ENCODE results near the gene PPRC1.

The PPRC1 gene

DNA sequence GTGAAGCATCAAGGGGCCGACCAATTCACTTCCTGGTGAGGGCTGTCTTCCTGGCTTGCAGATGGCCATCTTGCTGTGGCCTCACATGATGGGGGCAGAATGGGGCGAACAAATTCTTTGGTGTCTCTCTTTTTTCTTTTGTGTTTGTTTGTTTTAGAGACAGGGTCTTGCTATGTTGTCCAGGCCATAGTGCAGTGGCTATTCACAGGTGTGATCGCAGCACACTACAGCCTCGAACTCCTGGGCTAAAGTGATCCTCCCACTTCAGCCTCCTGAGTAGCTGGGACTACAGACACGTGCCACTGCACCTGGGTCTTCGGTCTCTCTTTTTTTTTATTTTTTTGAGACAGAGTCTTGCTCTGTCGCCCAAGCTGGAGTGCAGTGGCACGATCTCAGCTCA lies 39.4 kb downstream of the PPRC1 start:
- H3K27ac ChIP-seq (ENCODE audit: low read length), result no peak overlapping the region
- peaks cover 8% of the 10 kb centered on the region for H3K4me1 ChIP-seq (ENCODE audit: low read length)
- no peaks in the 10 kb centered on the region for H3K27me3 ChIP-seq (replicated peaks; ENCODE audit: insufficient read depth, low read length)

DNA sequence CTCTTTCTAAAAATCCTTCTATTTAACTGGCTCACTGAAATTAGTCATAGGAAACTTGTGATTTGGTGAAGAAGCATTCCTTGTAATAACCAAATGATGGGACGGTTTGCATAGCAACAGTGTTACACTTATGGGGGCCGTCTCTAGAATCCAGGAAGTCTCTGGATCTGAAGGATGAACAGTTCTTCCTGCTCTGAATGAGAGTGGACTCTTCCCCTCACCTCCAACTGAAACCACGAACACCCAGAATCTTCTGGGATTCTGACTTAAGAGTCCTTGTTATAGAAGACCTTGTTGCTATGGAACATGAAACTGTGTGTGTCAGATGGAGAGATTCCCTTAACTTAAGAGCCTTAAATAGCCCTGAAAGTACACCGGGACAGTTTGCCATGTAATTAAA lies 42.6 kb downstream of the PPRC1 start:
- DNase-seq, result no peak
- Histone ChIP-seq H3K4me1 (ENCODE audit: low read length) (no peaks in the 10 kb centered on the region), H3K27ac (ENCODE audit: low read length) (no peak overlapping the region), H3K4me3 (ENCODE audit: low read length) (no peak overlapping the region), H3F3A (ENCODE audit: insufficient read depth, low read length) (no peaks in the 10 kb centered on the region), H4K20me1 (ENCODE audit: insufficient read depth, low read length) (no peaks in the 10 kb centered on the region), H3K4me2 (ENCODE audit: low read depth, low read length) (no peak overlapping the region), H2AFZ (ENCODE audit: low read length) (no peak overlapping the region), H3K9me2 (replicated peaks; ENCODE audit: insufficient read depth, low read length) (no peaks in the 10 kb centered on the region), H3K36me3 (replicated peaks; ENCODE audit: insufficient read depth, low read length) (no peaks in the 10 kb centered on the region), H3K79me2 (ENCODE audit: low read length) (no peaks in the 10 kb centered on the region), H3K27me3 (replicated peaks; ENCODE audit: insufficient read depth, low read length) (no peaks in the 10 kb centered on the region), H3K9ac (ENCODE audit: low read length) (no peak overlapping the region), H3K9me3 (replicated peaks; ENCODE audit: insufficient read depth, low read length) (no peaks in the 10 kb centered on the region)
- TF ChIP-seq, protein P1, sequence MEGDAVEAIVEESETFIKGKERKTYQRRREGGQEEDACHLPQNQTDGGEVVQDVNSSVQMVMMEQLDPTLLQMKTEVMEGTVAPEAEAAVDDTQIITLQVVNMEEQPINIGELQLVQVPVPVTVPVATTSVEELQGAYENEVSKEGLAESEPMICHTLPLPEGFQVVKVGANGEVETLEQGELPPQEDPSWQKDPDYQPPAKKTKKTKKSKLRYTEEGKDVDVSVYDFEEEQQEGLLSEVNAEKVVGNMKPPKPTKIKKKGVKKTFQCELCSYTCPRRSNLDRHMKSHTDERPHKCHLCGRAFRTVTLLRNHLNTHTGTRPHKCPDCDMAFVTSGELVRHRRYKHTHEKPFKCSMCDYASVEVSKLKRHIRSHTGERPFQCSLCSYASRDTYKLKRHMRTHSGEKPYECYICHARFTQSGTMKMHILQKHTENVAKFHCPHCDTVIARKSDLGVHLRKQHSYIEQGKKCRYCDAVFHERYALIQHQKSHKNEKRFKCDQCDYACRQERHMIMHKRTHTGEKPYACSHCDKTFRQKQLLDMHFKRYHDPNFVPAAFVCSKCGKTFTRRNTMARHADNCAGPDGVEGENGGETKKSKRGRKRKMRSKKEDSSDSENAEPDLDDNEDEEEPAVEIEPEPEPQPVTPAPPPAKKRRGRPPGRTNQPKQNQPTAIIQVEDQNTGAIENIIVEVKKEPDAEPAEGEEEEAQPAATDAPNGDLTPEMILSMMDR (IDR thresholded peaks at IDR 0.05; ENCODE audit: low read length), result no peak
- TF ChIP-seq EZH2phosphoT487 (IDR thresholded peaks at IDR 0.05; ENCODE audit: low read length) (no peak), EZH2 (optimal IDR thresholded peaks at IDR 0.05; ENCODE audit: low read depth, low read length) (no peak)

More for the DNA sequence above, 39.4 kb downstream of the PPRC1 start:
- Histone ChIP-seq H3K4me3 (ENCODE audit: low read length) (no peak overlapping the region), H3K79me2 (ENCODE audit: low read length) (no peaks in the 10 kb centered on the region), H3K4me2 (ENCODE audit: low read depth, low read length) (no peak overlapping the region), H3K9ac (ENCODE audit: low read length) (no peak overlapping the region), H3F3A (ENCODE audit: insufficient read depth, low read length) (peaks cover 21% of the 10 kb centered on the region), H2AFZ (ENCODE audit: low read length) (no peak overlapping the region), H3K9me2 (replicated peaks; ENCODE audit: insufficient read depth, low read length) (no peaks in the 10 kb centered on the region), H3K36me3 (replicated peaks; ENCODE audit: insufficient read depth, low read length) (no peaks in the 10 kb centered on the region), H3K9me3 (replicated peaks; ENCODE audit: insufficient read depth, low read length) (no peaks in the 10 kb centered on the region), H4K20me1 (ENCODE audit: insufficient read depth, low read length) (no peaks in the 10 kb centered on the region)
- DNase-seq, result no peak
- TF ChIP-seq, protein P1 (IDR thresholded peaks at IDR 0.05; ENCODE audit: low read length), result no peak
- no peak for TF ChIP-seq EZH2 (optimal IDR thresholded peaks at IDR 0.05; ENCODE audit: low read depth, low read length)
- no peak for TF ChIP-seq EZH2phosphoT487 (IDR thresholded peaks at IDR 0.05; ENCODE audit: low read length)

DNA sequence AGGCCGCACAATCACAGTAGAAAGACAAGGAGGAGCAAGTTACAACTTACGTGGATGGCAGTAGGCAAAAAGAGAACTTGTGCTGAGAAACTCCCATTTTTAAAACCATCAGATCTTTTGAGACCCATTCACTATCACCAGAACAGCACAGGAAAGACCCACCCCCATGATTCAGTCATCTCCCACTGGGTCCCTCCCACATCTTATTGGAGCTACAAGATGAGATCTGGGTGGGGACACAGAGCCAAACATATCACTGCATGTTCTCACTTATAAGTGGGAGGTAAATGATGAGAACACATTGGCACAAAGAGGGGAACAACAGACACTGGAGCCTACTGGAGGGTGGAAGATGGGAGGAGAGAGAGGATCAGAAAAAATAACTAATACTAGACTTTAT lies 51.8 kb downstream of the PPRC1 start:
- no peaks in the 10 kb centered on the region for H4K20me1 ChIP-seq (ENCODE audit: insufficient read depth, low read length)
- no peak overlapping the region for H2AFZ ChIP-seq (ENCODE audit: low read length)
- peaks cover 17% of the 10 kb centered on the region for H3F3A ChIP-seq (ENCODE audit: insufficient read depth, low read length)
- peaks cover 16% of the 10 kb centered on the region for H3K4me1 ChIP-seq (ENCODE audit: low read length)
- H3K27ac ChIP-seq (ENCODE audit: low read length), result no peak overlapping the region
- H3K9me3 ChIP-seq (replicated peaks; ENCODE audit: insufficient read depth, low read length), result no peaks in the 10 kb centered on the region
- no peak overlapping the region for H3K4me2 ChIP-seq (ENCODE audit: low read depth, low read length)
- no peaks in the 10 kb centered on the region for H3K9me2 ChIP-seq (replicated peaks; ENCODE audit: insufficient read depth, low read length)
- no peak overlapping the region for H3K9ac ChIP-seq (ENCODE audit: low read length)
- no peaks in the 10 kb centered on the region for H3K36me3 ChIP-seq (replicated peaks; ENCODE audit: insufficient read depth, low read length)
- H3K27me3 ChIP-seq (replicated peaks; ENCODE audit: insufficient read depth, low read length), result no peaks in the 10 kb centered on the region
- no peak for TF ChIP-seq EZH2phosphoT487 (IDR thresholded peaks at IDR 0.05; ENCODE audit: low read length)
- no peak for TF ChIP-seq EZH2 (optimal IDR thresholded peaks at IDR 0.05; ENCODE audit: low read depth, low read length)
- no peak for DNase-seq
- no peak overlapping the region for H3K4me3 ChIP-seq (ENCODE audit: low read length)
- no peaks in the 10 kb centered on the region for H3K79me2 ChIP-seq (ENCODE audit: low read length)

DNA sequence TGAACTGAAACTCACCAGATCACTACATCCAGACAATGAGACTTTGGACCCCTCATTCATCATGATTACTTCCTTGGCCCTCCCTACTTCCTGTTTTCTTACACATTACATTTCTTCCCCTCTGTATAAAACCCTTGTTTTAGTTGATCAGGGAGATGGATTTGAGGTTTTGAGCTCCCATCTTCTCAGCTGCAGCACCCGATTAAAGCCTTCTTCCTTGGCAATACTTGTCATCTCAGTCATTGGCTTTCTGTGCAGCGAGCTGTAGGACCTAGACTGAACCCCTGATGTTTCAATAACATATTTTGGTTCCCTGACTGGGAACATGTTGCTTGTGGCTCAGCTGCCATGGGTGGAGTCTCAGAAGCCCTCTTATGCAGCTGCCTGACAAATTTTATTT lies 52.4 kb downstream of the PPRC1 start:
- Histone ChIP-seq H3K27me3 (replicated peaks; ENCODE audit: insufficient read depth, low read length) (no peaks in the 10 kb centered on the region), H3K4me3 (ENCODE audit: low read length) (no peak overlapping the region), H2AFZ (ENCODE audit: low read length) (no peak overlapping the region), H3K27ac (ENCODE audit: low read length) (no peak overlapping the region), H3K9ac (ENCODE audit: low read length) (no peak overlapping the region), H3K4me1 (ENCODE audit: low read length) (peaks cover 16% of the 10 kb centered on the region), H3K9me2 (replicated peaks; ENCODE audit: insufficient read depth, low read length) (no peaks in the 10 kb centered on the region), H3K36me3 (replicated peaks; ENCODE audit: insufficient read depth, low read length) (no peaks in the 10 kb centered on the region), H3K9me3 (replicated peaks; ENCODE audit: insufficient read depth, low read length) (no peaks in the 10 kb centered on the region), H3K4me2 (ENCODE audit: low read depth, low read length) (no peak overlapping the region), H3K79me2 (ENCODE audit: low read length) (no peaks in the 10 kb centered on the region), H3F3A (ENCODE audit: insufficient read depth, low read length) (peaks cover 20% of the 10 kb centered on the region), H4K20me1 (ENCODE audit: insufficient read depth, low read length) (no peaks in the 10 kb centered on the region)
- DNase-seq, result no peak
- no peak for TF ChIP-seq EZH2 (optimal IDR thresholded peaks at IDR 0.05; ENCODE audit: low read depth, low read length)
- TF ChIP-seq, protein P1 (IDR thresholded peaks at IDR 0.05; ENCODE audit: low read length), result no peak
- TF ChIP-seq EZH2phosphoT487 (IDR thresholded peaks at IDR 0.05; ENCODE audit: low read length), result no peak

All from MM.1S (cell line).